Middle frontal gyrus (tissue), 1 donor: ENCODE data around the gene PHF2.
"Not testable (repeated sequence)": the region's sequence is repeated elsewhere in the genome, so short reads cannot be mapped to it uniquely, and the experiment has no call there.

ENCODE experiments used
- DNase-seq: peaks from one replicate; pipeline ENCODE4 v3.0.0-alpha.2; 2015; ENCODE audit warnings: low spot score; ENCODE audit errors: extremely low spot score

Gene PHF2

DNA sequence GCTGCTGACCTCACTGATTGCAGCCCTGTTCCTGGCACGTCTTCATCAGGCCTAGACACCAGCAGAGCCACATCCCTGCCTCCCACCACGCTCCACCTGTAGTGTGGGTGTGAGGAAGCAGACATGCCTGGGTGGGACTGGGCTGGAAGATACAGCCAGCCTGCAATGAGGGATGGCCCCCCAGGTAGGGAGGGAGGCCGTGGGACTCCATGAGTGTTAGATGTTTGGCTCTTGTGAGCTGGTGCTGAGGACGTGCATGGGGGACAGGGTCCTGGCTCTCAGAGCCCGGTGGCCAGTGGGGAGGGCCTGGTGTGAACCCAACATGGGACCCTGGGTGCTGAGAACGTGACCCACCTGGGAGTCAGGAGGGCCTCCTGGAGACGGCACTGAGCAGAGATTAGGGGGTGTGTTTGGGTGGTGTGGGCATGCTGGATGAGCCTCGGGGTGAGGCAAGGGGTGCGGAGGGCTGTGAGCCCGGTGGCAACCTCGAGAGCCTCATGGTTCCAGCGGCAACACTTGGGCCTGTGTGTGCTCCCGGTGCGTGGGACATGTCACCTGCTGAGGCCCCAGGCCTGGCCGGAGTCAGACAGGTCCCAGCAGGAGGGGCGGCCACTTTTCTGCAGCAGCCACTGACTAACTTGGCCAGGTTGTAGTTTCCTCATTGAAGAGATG lies 87.6 kb downstream of the PHF2 start:
- DNase-seq = no peak

DNA sequence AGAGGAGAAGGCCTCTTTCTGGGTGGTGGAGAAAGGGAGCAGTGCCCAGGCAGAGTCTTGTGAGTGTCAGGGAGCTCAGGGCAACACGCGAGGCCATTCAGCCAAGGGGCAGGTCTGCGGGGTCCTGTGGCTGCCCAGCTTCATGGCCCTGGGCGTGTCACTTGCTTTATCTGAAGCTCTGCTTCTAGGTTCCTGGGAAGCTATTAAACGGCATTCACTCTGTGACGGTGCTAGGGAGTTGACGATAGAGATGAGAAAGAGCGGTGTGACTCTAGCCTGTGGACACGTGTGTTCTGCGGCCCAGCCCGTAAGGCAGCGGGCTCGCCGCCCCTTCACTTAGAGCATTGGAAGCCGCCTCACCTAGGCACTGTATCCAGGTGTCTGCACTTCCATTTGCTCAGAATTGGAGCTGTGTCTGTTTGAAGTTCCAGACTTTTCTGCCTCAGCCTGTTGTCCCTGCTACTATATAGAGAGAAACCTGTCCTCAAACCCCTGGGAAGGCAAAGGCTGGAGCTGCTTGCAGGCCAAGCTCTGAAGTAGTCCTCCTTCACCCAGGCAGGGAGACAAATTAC lies 88.3 kb downstream of the PHF2 start:
- no peak for DNase-seq

GRCh38 chr9:93665128-93665636 lies 88.8 kb downstream of the PHF2 start:
- DNase-seq = no peak

DNA sequence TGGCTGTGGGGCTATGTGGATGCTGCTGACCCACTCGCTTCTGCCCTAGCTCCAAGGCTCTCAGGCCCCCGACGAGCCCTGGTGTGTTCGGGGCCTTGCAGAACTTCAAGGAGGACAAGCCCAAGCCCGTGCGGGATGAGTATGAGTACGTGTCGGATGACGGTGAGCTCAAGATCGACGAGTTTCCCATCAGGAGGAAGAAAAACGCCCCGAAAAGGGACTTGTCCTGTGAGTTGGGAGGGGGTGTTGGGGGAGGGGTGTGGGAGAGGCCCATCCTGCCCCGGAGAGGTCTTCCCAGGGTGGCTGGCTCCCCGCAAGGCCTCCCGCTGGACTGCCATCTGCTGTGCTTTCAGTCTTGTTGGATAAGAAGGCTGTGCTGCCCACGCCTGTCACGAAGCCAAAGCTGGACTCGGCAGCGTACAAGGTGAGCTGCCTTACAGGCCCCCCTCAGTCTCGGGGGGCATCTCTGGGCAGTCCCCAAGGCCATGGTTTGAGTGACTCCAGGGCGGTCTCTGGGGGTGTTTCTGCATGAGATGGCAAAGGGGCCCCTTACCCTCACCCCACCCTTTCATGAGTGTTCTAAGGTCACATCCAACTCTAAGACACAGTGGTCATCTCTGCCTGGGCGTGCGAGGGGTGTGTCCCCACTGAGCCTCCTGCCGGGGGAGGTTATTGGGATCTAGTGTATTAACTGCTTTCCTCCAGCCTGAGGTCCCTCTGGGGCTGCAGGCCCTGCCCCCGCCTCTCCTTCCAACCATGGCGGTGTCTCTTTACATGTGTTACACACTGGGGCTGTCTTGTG lies 89.5 kb downstream of the PHF2 start:
- DNase-seq = no peak

DNA sequence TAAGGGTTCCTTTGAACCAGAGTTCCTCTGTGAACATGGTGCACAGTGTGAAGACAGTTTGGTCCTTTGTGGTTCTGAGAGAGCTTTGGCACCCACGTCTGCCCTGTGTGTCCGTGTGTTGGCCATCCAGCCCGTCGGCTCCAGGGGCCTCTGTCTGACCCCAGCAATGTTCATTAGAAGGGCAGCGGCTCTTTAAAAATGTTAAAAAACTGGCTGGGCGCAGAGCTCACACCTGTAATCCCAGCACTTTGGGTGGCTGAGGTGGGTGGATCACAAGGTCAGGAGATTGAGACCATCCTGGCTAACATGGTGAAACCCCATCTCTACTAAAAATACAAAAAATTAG lies 90.0 kb downstream of the PHF2 start:
- DNase-seq = not testable (repeated sequence)

DNA sequence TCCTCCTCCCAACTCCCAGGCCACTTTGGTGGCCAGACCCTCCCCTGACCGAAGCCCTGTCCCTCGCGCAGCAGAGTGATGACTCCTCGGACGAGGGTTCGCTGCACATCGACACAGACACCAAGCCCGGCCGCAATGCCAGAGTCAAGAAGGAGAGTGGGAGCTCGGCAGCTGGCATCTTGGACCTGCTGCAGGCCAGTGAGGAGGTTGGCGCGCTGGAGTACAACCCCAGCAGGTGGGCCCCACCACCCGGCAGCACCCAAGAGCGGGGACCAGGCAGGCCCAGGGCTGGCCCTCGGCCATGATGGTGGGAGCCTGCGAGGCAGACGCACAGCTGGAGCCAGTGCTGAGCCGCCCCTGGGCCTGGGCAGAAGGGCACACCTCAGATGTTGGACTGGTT lies 90.6 kb downstream of the PHF2 start:
- no peak for DNase-seq

- no peak for DNase-seq
These were observed 91.2 kb downstream of the PHF2 start for GRCh38 chr9:93667627-93668026.

DNA sequence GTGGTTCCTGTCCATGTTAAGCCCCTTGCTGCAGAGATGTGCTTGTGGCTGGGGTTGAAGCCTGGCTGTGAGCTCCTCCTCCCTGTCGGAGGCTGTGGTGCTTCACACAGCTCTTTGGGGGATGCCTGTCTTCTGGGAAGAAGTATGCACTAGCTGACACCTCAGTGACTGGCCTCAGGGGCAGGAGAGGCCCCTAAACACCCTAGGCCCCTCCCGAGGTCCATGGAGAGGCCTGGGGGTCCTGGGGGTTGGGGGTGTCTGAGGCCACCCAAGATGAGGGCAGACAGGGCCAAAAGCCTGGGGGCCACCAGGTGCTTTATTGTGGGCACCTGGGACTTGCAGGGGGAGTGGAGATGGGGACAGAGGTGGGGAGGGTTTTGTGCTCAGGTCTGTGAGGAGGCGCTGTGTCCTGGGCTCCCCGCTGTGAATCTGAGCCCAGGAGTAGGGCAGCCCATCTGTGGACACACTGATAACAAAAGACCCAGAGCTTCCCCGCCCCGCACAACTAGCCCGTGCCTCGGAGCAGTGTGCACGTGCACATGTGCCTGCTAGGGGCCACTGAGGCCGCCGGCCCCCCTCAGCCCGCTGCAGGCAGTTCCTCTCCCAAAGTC lies 92.0 kb downstream of the PHF2 start:
- no peak for DNase-seq

GRCh38 chr9:93669116-93669957 lies 93.0 kb downstream of the PHF2 start:
- DNase-seq = no peak

- DNase-seq = no peak
These were observed 93.5 kb downstream of the PHF2 start for GRCh38 chr9:93669958-93670207.

DNA sequence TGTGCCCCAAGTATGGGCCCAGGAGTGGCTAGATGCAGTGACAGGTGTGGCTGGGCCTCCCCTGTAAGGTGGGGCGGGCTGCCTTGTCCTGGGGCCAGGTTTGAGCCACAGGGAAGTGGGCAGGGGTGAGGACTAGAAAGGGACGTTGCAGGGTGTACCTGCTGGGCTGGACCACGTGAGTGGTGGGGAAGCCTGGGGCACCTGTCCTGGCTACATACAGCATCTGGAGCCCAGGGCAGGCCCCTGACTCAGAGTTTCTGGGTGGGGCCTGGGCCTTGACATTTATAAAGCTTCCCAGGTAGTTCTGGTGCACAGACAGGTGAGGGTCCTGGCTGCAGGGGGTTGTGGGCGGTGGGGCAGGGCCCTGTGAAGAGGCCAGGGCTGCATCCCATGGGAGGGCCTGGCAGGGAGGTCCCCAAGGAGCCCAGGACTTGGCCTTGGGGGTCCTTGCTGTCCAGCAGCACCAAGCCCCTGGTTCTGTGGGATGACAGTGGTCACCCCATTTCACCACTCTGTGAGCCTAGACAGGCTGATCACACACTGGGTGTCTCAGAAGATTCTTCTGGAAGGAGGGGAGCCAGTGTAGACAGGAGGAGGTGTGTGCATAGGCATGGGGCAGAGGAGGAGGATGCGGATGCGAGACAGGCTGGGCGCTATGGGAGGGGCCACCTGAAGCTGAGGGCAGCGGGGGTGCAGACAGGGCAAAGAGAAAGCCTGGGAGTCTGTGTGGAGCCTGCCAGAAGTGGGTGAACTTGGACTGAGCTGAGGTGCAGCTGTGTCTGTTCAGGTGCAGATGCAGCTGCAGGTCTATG lies 94.0 kb downstream of the PHF2 start:
- DNase-seq = no peak

DNA sequence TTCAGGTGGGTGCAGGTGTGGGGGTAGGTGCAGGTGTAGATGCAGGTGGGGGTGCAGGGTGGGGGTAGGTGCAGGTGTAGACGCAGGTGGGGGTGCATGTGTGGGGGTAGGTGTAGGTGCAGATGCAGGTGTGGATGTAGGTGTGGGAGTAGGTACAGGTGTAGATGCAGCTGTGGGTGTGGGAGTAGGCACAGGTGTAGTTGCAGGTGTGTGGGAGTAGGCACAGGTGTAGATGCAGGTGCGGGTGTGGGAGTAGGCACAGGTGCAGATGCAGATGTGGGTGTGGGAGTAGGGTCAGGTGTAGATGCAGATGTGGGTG lies 94.6 kb downstream of the PHF2 start:
- no peak for DNase-seq

DNA sequence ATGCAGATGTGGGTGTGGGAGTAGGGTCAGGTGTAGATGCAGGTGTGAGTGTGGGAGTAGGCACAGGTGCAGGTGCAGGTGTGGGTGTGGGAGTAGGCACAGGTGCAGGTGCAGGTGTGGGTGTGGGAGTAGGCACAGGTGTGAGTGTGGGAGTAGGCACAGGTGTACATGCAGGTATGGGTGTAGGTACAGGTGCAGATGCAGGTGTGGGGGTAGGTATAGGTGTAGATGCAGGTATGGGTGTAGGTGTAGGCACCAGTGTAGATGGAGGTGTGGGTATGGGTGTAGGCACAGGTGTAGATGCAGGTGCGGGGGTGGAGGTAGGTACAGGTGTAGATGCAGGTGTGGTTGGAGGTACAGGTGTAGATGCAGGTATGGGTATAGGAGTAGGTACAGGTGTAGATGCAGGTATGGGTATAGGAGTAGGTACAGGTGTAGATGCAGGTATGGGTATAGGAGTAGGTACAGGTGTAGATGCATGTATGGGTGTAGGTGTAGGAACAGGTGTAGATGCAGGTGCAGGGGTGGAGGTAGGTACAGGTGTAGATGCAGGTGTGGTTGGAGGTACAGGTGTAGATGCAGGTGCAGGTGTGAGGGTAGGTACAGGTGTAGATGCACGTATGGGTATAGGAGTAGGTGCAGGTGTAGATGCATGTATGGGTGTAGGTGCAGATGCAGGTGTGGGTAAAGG lies 96.1 kb downstream of the PHF2 start:
- DNase-seq = not testable (repeated sequence)

DNA sequence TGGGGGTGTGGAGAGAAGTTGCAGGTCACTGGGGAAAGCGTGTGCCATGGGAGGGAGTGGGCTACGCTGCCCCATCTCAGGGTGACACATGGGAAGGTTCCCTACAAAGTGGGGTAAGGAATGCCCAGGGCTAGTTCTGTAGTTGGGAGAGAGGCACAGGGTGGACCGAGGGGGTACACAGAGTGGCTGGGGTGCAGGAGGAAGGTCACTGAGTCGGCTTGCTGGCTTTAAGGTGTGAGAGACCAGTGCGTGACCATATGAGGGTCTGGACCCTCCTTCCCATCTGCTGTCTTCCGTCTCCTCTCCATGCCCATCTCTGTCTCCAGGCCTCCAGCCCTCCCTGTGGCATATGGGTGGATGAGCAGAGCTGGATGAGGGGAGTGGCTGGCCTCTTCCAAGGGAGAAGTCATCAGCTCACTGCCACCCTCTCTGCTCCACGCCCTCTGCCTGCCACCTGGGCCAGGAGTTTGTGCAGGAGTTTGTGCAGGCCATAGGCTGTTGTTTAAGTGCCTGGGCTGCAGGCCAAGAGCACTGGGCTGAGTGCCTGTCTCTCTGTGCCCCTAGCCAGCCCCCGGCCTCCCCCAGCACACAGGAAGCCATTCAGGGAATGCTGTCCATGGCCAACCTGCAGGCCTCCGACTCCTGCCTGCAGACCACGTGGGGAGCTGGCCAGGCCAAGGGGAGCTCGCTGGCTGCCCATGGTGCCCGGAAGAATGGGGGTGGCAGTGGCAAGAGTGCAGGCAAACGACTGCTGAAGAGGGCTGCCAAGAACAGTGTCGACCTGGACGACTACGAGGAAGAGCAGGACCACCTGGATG lies 96.8 kb downstream of the PHF2 start:
- DNase-seq = no peak

DNA sequence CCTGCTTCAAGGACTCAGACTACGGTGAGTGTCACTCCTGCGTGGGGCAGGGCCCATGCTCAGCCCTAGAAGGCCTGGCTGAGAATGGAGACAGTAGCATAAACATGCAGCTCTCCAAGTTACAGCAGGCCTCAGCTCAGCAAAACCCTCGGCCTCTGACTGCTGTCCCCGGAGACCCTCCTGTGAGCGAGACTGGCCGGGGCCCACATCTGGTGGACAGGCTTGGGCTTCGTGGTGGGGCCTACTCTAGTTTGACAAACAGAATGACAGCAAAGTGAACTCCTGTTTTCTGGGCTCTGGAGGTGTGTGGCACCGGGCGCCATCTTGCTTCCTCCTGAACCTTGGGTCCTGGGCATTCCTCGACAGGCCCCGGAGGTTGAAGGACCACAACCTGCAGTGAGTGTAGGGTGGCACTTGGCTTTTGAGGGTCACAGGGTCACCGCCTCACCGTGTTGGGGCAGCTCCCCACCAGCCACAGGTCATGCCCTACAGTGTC lies 97.5 kb downstream of the PHF2 start:
- no peak for DNase-seq

DNA sequence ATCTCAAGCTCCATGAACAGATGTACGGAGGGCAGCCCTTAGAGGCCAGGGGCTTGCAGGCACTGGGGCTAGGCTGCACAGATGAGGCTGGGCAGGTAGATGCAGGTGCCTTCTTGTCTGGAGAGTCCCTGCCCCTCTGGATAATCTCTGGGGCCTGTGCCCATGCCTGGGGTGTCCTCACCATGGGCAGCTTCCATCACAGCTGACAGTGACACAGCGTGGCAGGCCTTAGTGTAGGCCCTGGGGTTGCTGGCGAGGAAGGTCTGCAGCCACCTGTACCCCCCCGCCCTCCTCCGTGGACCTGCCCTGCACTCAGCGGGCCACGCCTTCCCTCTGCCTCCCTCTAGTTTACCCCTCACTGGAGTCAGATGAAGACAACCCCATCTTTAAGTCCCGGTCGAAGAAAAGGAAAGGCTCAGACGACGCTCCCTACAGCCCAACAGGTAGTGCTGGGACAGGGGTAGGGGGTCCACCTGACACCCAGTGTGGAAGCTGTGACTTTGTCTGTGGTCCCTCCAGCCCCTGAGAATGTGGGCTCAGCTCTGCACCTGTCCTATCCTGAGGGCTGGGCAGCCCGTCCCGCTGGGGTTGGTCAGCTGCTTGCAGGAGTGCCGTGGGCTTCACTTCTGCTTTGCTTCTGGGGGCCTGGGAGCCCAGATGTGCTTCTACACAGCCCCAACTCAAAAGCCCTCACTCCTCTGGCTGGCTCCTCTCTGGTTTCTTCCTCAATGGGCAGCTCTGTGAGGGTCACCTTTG lies 98.4 kb downstream of the PHF2 start:
- DNase-seq = no peak

DNA sequence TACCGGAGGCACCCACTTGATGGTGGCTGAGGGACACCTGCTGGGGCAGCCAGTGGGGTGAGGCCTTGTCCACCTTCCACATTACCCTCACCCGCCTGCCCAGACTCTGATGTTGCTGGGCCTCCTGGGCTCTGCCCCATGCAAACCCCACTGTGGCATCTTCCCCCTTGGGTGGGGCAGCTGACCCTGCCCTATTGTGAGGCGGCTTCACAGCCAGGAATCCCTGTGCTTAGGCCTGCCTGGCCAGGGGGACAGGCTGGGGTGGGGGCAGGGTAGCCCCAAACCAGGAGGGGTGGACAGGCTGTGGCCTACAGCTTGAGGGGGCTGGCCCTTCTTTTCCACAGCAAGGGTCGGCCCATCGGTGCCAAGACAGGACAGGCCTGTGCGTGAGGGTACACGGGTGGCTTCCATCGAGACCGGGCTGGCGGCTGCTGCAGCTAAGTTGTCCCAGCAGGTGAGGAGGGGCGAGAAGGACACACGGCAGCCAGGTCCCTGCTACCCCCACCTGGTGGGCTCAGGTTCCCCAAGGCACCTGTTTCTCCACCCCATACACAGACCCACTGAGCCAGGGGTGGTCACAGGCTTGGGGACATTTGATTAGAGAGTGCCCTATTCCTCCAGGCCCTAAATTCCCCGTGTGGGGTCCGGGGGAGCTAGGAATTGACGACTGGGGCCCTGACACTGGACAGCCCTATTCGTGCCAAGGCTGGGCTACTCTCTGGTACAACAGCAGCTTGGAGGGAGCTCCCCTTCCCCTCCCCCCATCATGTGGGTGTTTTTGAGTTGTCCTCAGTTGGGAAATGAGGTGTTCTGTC lies 99.2 kb downstream of the PHF2 start:
- no peak for DNase-seq
